Mesendoderm (in vitro differentiated cells): ENCODE data around the gene CXCL3.

ENCODE experiments used
- DNase-seq: peaks from one replicate; pipeline ENCODE4 v3.0.0; 2013
- H2AK5ac ChIP-seq: 2 replicates; pipeline ENCODE4 v1.6.1; 2013; ENCODE audit warnings: low read length, inconsistent platforms
- H2BK120ac ChIP-seq: 2 replicates; pipeline ENCODE4 v1.6.1; 2013; ENCODE audit warnings: low read depth, mild to moderate bottlenecking, low read length, moderate library complexity, mixed read lengths
- H2BK15ac ChIP-seq: replicated peaks from 2 replicates; pipeline ENCODE4 v1.6.1; 2013; ENCODE audit warnings: low read depth, mild to moderate bottlenecking, moderate library complexity
- H2BK5ac ChIP-seq: 2 replicates; pipeline ENCODE4 v1.6.1; 2013; ENCODE audit warnings: low read length, inconsistent platforms
- H3K18ac ChIP-seq: 2 replicates; pipeline ENCODE4 v1.6.1; 2013; ENCODE audit warnings: mild to moderate bottlenecking, low read length, mixed read lengths
- H3K23ac ChIP-seq: one replicate; pipeline ENCODE4 v1.6.1; 2013; ENCODE audit warnings: low read length
- H3K27ac ChIP-seq: 2 replicates; pipeline ENCODE4 v1.5.1; 2013; ENCODE audit warnings: low read depth, mild to moderate bottlenecking, inconsistent platforms, low read length, moderate library complexity
- H3K27me3 ChIP-seq: 2 replicates; pipeline ENCODE4 v1.6.1; 2013; ENCODE audit warnings: low read length, control low read depth, mild to moderate bottlenecking, inconsistent platforms; ENCODE audit not compliant: insufficient read depth, poor library complexity
- H3K36me3 ChIP-seq: 2 replicates; pipeline ENCODE4 v1.6.1; 2013; ENCODE audit warnings: low read length, inconsistent platforms; ENCODE audit not compliant: control insufficient read depth, insufficient read depth
- H3K4ac ChIP-seq: one replicate; pipeline ENCODE4 v1.6.1; 2013; ENCODE audit warnings: low read depth, mild to moderate bottlenecking, low read length, moderate library complexity
- H3K4me1 ChIP-seq: 2 replicates; pipeline ENCODE4 v1.6.1; 2013; ENCODE audit warnings: low read depth, low read length, inconsistent platforms; ENCODE audit not compliant: control insufficient read depth
- H3K4me2 ChIP-seq: 2 replicates; pipeline ENCODE4 v1.6.1; 2013; ENCODE audit warnings: low read length
- H3K4me3 ChIP-seq: 2 replicates; pipeline ENCODE4 v1.5.1; 2013; ENCODE audit warnings: mild to moderate bottlenecking, low read length
- H3K56ac ChIP-seq: one replicate; pipeline ENCODE4 v1.6.1; 2013; ENCODE audit warnings: low read length
- H3K79me1 ChIP-seq: 2 replicates; pipeline ENCODE4 v1.6.1; 2013; ENCODE audit warnings: low read length, inconsistent platforms
- H3K79me2 ChIP-seq: 2 replicates; pipeline ENCODE4 v1.6.1; 2013; ENCODE audit warnings: mild to moderate bottlenecking, low read length; ENCODE audit not compliant: control insufficient read depth, insufficient read depth
- H3K9ac ChIP-seq: 2 replicates; pipeline ENCODE4 v1.6.1; 2013; ENCODE audit warnings: low read length, inconsistent platforms
- H4K5ac ChIP-seq: one replicate; pipeline ENCODE4 v1.6.1; 2013; ENCODE audit warnings: low read length
- H4K8ac ChIP-seq: one replicate; pipeline ENCODE4 v1.6.1; 2013; ENCODE audit warnings: low read depth, mild to moderate bottlenecking, control low read depth, low read length, moderate library complexity
- WGBS: extraction: QIAGEN DNeasy Blood & Tissue Kit; methylation state at CpG from one replicate; pipeline ENCODE4 v1.1.7; 2013; ENCODE audit warnings: low lambda C conversion rate, missing lambda C conversion rate; ENCODE audit not compliant: insufficient coverage; ENCODE audit errors: extremely low coverage; 5-methylcytosine and 5-hydroxymethylcytosine counted together

Gene CXCL3

GRCh38 chr4:74018771-74019170, 19.7 kb downstream of the CXCL3 start:
- H3K4me1 ChIP-seq: no peaks in the 10 kb centered on the region
- DNase-seq: no peak
- H2BK15ac ChIP-seq: no peak overlapping the region
- no peak overlapping the region for H3K4me3 ChIP-seq
- no peak overlapping the region for H4K5ac ChIP-seq
- H3K79me1 ChIP-seq: no peaks in the 10 kb centered on the region
- H3K9ac ChIP-seq: no peak overlapping the region
- H3K18ac ChIP-seq: no peak overlapping the region
- no peak overlapping the region for H2AK5ac ChIP-seq
- H3K4ac ChIP-seq: no peak overlapping the region
- H3K23ac ChIP-seq: no peak overlapping the region
- no peaks in the 10 kb centered on the region for H3K36me3 ChIP-seq
- H2BK5ac ChIP-seq: no peak overlapping the region
- no peak overlapping the region for H2BK120ac ChIP-seq
- no peak overlapping the region for H4K8ac ChIP-seq
- no peaks in the 10 kb centered on the region for H3K79me2 ChIP-seq
- no peaks in the 10 kb centered on the region for H3K27me3 ChIP-seq
- no peak overlapping the region for H3K56ac ChIP-seq
- no peak overlapping the region for H3K27ac ChIP-seq
- WGBS: no CpG with 5 or more reads among the region's 3 CpGs
- H3K4me2 ChIP-seq: no peak overlapping the region

- Histone ChIP-seq H2AK5ac (no peak overlapping the region), H3K79me2 (no peaks in the 10 kb centered on the region), H3K4me3 (no peak overlapping the region), H3K23ac (no peak overlapping the region), H3K79me1 (no peaks in the 10 kb centered on the region), H3K4ac (no peak overlapping the region), H3K27me3 (no peaks in the 10 kb centered on the region), H3K4me1 (no peaks in the 10 kb centered on the region), H3K18ac (no peak overlapping the region), H3K56ac (no peak overlapping the region), H3K36me3 (no peaks in the 10 kb centered on the region), H3K9ac (no peak overlapping the region), H2BK5ac (no peak overlapping the region), H3K4me2 (no peak overlapping the region), H2BK15ac (no peak overlapping the region), H3K27ac (no peak overlapping the region), H4K5ac (no peak overlapping the region), H4K8ac (no peak overlapping the region), H2BK120ac (no peak overlapping the region)
- DNase-seq: no peak
Observed at GRCh38 chr4:74018116-74018515, 20.4 kb downstream of the CXCL3 start.

- Histone ChIP-seq H3K79me1 (no peaks in the 10 kb centered on the region), H3K23ac (no peak overlapping the region), H4K8ac (no peak overlapping the region), H3K56ac (no peak overlapping the region), H3K79me2 (no peaks in the 10 kb centered on the region), H3K27me3 (no peaks in the 10 kb centered on the region), H3K4me3 (no peak overlapping the region), H3K27ac (no peak overlapping the region), H3K18ac (no peak overlapping the region), H2BK15ac (no peak overlapping the region), H3K4ac (no peak overlapping the region), H2BK120ac (no peak overlapping the region), H4K5ac (no peak overlapping the region), H3K4me2 (no peak overlapping the region), H3K9ac (no peak overlapping the region), H3K36me3 (no peaks in the 10 kb centered on the region), H2AK5ac (no peak overlapping the region), H2BK5ac (no peak overlapping the region), H3K4me1 (no peaks in the 10 kb centered on the region)
- no peak for DNase-seq
- no CpG with 5 or more reads among the region's 1 CpG for WGBS
Observed at GRCh38 chr4:74016068-74016467, 22.4 kb downstream of the CXCL3 start.

- Histone ChIP-seq H2AK5ac (no peak overlapping the region), H3K27ac (no peak overlapping the region), H3K4me2 (no peak overlapping the region), H3K79me2 (no peaks in the 10 kb centered on the region), H3K27me3 (no peaks in the 10 kb centered on the region), H2BK5ac (no peak overlapping the region), H3K4me3 (no peak overlapping the region), H3K18ac (no peak overlapping the region), H3K23ac (no peak overlapping the region), H4K8ac (no peak overlapping the region), H3K4ac (no peak overlapping the region), H3K4me1 (no peaks in the 10 kb centered on the region), H4K5ac (no peak overlapping the region), H3K36me3 (no peaks in the 10 kb centered on the region), H3K9ac (no peak overlapping the region), H3K56ac (no peak overlapping the region), H3K79me1 (no peaks in the 10 kb centered on the region), H2BK15ac (no peak overlapping the region), H2BK120ac (no peak overlapping the region)
- no CpG with 5 or more reads among the region's 3 CpGs for WGBS
- no peak for DNase-seq
Observed at GRCh38 chr4:74015126-74015780, 23.2 kb downstream of the CXCL3 start.

- no CpG with 5 or more reads among the region's 1 CpG for whole genome bisulfite sequencing
- Histone ChIP-seq H3K79me2 (no peaks in the 10 kb centered on the region), H2BK15ac (no peak overlapping the region), H3K9ac (no peak overlapping the region), H3K4me3 (no peak overlapping the region), H2BK120ac (no peak overlapping the region), H3K79me1 (no peaks in the 10 kb centered on the region), H4K5ac (no peak overlapping the region), H3K18ac (no peak overlapping the region), H3K4me1 (no peaks in the 10 kb centered on the region), H4K8ac (no peak overlapping the region), H3K23ac (no peak overlapping the region), H2BK5ac (no peak overlapping the region), H3K4me2 (no peak overlapping the region), H3K4ac (no peak overlapping the region), H3K56ac (no peak overlapping the region), H3K27me3 (no peaks in the 10 kb centered on the region), H2AK5ac (no peak overlapping the region), H3K27ac (no peak overlapping the region), H3K36me3 (no peaks in the 10 kb centered on the region)
- DNase-seq: no peak
Observed at GRCh38 chr4:74014332-74014731, 24.2 kb downstream of the CXCL3 start.

- no peak overlapping the region for H3K9ac ChIP-seq
- H4K5ac ChIP-seq: no peak overlapping the region
- no peak overlapping the region for H2AK5ac ChIP-seq
- no peaks in the 10 kb centered on the region for H3K79me1 ChIP-seq
- H3K36me3 ChIP-seq: no peaks in the 10 kb centered on the region
- H3K4me1 ChIP-seq: no peaks in the 10 kb centered on the region
- DNase-seq: no peak
- H2BK120ac ChIP-seq: no peak overlapping the region
- no peak overlapping the region for H3K23ac ChIP-seq
- no peak overlapping the region for H3K18ac ChIP-seq
- no peaks in the 10 kb centered on the region for H3K79me2 ChIP-seq
- no CpG with 5 or more reads among the region's 2 CpGs for WGBS
- no peak overlapping the region for H3K4me3 ChIP-seq
- no peak overlapping the region for H3K4me2 ChIP-seq
- no peaks in the 10 kb centered on the region for H3K27me3 ChIP-seq
- H3K56ac ChIP-seq: no peak overlapping the region
- no peak overlapping the region for H4K8ac ChIP-seq
- H2BK15ac ChIP-seq: no peak overlapping the region
- no peak overlapping the region for H2BK5ac ChIP-seq
- H3K4ac ChIP-seq: no peak overlapping the region
- H3K27ac ChIP-seq: no peak overlapping the region
Observed at GRCh38 chr4:74013264-74013663, 25.2 kb downstream of the CXCL3 start.
